Measurements from ENCODE around the gene CLEC4D.

GRCh38 chr12:8493084-8493483 is 20.2 kb upstream of the CLEC4D start:
- TF ChIP-seq CTCF (IDR thresholded peaks at IDR 0.05) (no peak), POLR2AphosphoS5 (IDR thresholded peaks at IDR 0.05) (no peak)
